Mammary epithelial cell (primary cell): ENCODE measurements around the gene PCSK6.

Experiments
- CTCF ChIP-seq, 2 donors: IDR thresholded peaks in 1 of 2; conservative IDR thresholded peaks in 1 of 2; 2 replicates each; pipeline ENCODE4 v1.5.1; 2011 to 2012; ENCODE audit warnings: inconsistent platforms in 2 of 2, low read length in 2 of 2, mild to moderate bottlenecking in 2 of 2, control low read depth in 1 of 2, low read depth in 1 of 2; ENCODE audit not compliant: insufficient read depth in 1 of 2; ENCODE audit errors: extremely low read depth in 1 of 2
- EZH2 ChIP-seq: IDR thresholded peaks from 2 replicates; pipeline ENCODE4 v1.6.1; 2012; ENCODE audit warnings: low read length, inconsistent platforms, borderline replicate concordance

GRCh38 chr15:101474233-101474632 is 15.3 kb downstream of the PCSK6 start:
- no peak for TF ChIP-seq EZH2
- no peak for TF ChIP-seq CTCF (conservative IDR thresholded peaks at IDR 0.05 in 1 of 2, IDR thresholded peaks at IDR 0.05 in 1 of 2; ENCODE audit: extremely low read depth in 1 of 2, insufficient read depth in 1 of 2, low read depth in 1 of 2, low read length in 2 of 2)
